GM12891 (cell line): ENCODE results near the gene KRTAP1-3.
"Not testable (repeated sequence)": the region's sequence is repeated elsewhere in the genome, so short reads cannot be mapped to it uniquely, and the experiment has no call there.

Experiments used
- PAX5 ChIP-seq: IDR thresholded peaks from 2 replicates; pipeline ENCODE4 v1.6.1; 2011; ENCODE audit warnings: low read length, moderate library complexity, mild to moderate bottlenecking; ENCODE audit not compliant: insufficient read depth, severe bottlenecking
- POLR2A ChIP-seq: IDR thresholded peaks from 2 replicates; pipeline ENCODE4 v1.6.1; 2011; ENCODE audit warnings: low read depth, low read length, control low read depth
- POLR2AphosphoS5 ChIP-seq: IDR thresholded peaks from 2 replicates; pipeline ENCODE4 v1.6.1; 2011; ENCODE audit warnings: low read depth, low read length, control low read depth
- POU2F2 ChIP-seq: IDR thresholded peaks from 2 replicates; pipeline ENCODE4 v1.6.1; 2011; ENCODE audit warnings: low read depth, mild to moderate bottlenecking, control low read depth, low read length, moderate library complexity
- SPI1 ChIP-seq: IDR thresholded peaks from 2 replicates; pipeline ENCODE4 v1.6.1; 2011; ENCODE audit warnings: low read depth, low read length, control low read depth
- TAF1 ChIP-seq: IDR thresholded peaks from 2 replicates; pipeline ENCODE4 v1.6.1; 2011; ENCODE audit warnings: low read depth, low read length, control low read depth

DNA sequence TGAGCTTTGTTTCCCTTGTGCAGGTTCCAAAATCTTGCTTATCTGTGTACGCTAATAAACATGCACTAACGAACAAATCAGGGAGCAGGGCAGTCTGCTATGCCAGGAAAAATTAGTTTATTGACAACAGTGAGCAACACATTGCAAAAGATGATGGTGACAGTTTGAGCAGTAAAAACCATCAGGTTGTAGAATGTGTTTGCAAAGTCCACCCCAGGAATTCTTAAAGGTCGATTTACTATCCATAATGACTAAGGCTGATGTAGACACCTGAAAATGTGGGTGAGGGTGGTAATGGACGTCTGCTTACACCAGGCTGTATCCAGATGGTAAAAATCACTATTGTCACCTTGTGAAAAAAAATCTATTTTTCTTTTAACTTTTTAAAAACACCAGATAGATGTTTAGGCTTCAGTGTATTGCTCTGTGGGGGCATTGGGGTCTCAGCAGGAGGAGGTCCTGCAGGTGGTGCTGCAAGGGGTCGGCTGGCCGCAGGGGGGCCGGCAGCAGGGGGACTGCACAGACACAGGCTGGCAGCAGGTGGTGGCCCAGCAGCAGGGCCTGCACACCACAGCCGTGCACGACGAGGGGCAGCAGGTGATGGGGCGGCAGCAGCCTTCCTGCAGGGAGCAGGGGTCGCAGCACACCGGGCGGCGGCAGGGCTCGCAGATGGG is 30.5 kb upstream of the KRTAP1-3 start:
- not testable (repeated sequence) for TF ChIP-seq POLR2AphosphoS5, POLR2A, TAF1, POU2F2, SPI1, PAX5
